ENCODE results near the gene AP4E1. TPM values are rescaled to one million over a fixed set of nuclear protein-coding genes. Genes with fewer than 3 reads are reported as not detected.
"Not testable (repeated sequence)": the region's sequence is repeated elsewhere in the genome, so short reads cannot be mapped to it uniquely, and the experiment has no call there.

Gene AP4E1
- total RNA-seq, 1 donor from 2014 or later = 15.8 TPM

- Mint-ChIP-seq H3K9me3 (no peaks in the 10 kb centered on the region), H3K27ac (no peak overlapping the region), H3K36me3 (ENCODE audit: low read depth) (peaks cover 31% of the 10 kb centered on the region), H3K4me3 (no peak overlapping the region), H3K4me1 (ENCODE audit: low read depth) (no peaks in the 10 kb centered on the region), H3K27me3 (ENCODE audit: insufficient read depth) (no peaks in the 10 kb centered on the region)
- DNase-seq (ENCODE audit: low spot score) = no peak
- intact Hi-C loops (cut with micrococcal nuclease) = no loop called here
Measured at GRCh38 chr15:50930792-50931191, 22.3 kb downstream of the AP4E1 start.

GRCh38 chr15:50933341-50933740, 24.9 kb downstream of the AP4E1 start:
- intact Hi-C loops (cut with micrococcal nuclease) = no loop called here
- Mint-ChIP-seq H3K27me3 (ENCODE audit: insufficient read depth) (no peaks in the 10 kb centered on the region), H3K9me3 (no peaks in the 10 kb centered on the region), H3K4me3 (no peak overlapping the region), H3K4me1 (ENCODE audit: low read depth) (no peaks in the 10 kb centered on the region), H3K27ac (no peak overlapping the region), H3K36me3 (ENCODE audit: low read depth) (peaks cover 24% of the 10 kb centered on the region)
- DNase-seq (ENCODE audit: low spot score) = no peak

- Mint-ChIP-seq H3K4me3 (no peak overlapping the region), H3K36me3 (ENCODE audit: low read depth) (peaks cover 17% of the 10 kb centered on the region), H3K4me1 (ENCODE audit: low read depth) (no peaks in the 10 kb centered on the region), H3K27ac (no peak overlapping the region), H3K9me3 (no peaks in the 10 kb centered on the region), H3K27me3 (ENCODE audit: insufficient read depth) (no peaks in the 10 kb centered on the region)
- intact Hi-C loops (cut with micrococcal nuclease) = no loop called here
- no peak for DNase-seq (ENCODE audit: low spot score)
Measured at GRCh38 chr15:50938525-50938924, 30.0 kb downstream of the AP4E1 start.

GRCh38 chr15:50939911-50940310, 31.4 kb downstream of the AP4E1 start:
- H3K27ac Mint-ChIP-seq = no peak overlapping the region

GRCh38 chr15:50940506-50940905, 32.0 kb downstream of the AP4E1 start:
- Mint-ChIP-seq H3K27me3 (ENCODE audit: insufficient read depth) (no peaks in the 10 kb centered on the region), H3K4me3 (no peak overlapping the region), H3K27ac (no peak overlapping the region), H3K4me1 (ENCODE audit: low read depth) (no peaks in the 10 kb centered on the region), H3K9me3 (no peaks in the 10 kb centered on the region), H3K36me3 (ENCODE audit: low read depth) (peaks cover 21% of the 10 kb centered on the region)
- no peak for DNase-seq (ENCODE audit: low spot score)
- intact Hi-C loops (cut with micrococcal nuclease) = no loop called here

More at GRCh38 chr15:50939911-50940310, 31.4 kb downstream of the AP4E1 start:
- intact Hi-C loops (cut with micrococcal nuclease) = no loop called here
- no peak for DNase-seq (ENCODE audit: low spot score)
- no peaks in the 10 kb centered on the region for H3K27me3 Mint-ChIP-seq (ENCODE audit: insufficient read depth)
- no peaks in the 10 kb centered on the region for H3K9me3 Mint-ChIP-seq
- H3K4me1 Mint-ChIP-seq (ENCODE audit: low read depth) = no peaks in the 10 kb centered on the region
- H3K4me3 Mint-ChIP-seq = no peak overlapping the region
- peaks cover 24% of the 10 kb centered on the region for H3K36me3 Mint-ChIP-seq (ENCODE audit: low read depth)

- Mint-ChIP-seq H3K27me3 (ENCODE audit: insufficient read depth) (no peaks in the 10 kb centered on the region), H3K36me3 (ENCODE audit: low read depth) (peaks cover 17% of the 10 kb centered on the region), H3K27ac (no peak overlapping the region), H3K9me3 (no peaks in the 10 kb centered on the region), H3K4me3 (no peak overlapping the region), H3K4me1 (ENCODE audit: low read depth) (no peaks in the 10 kb centered on the region)
- intact Hi-C loops (cut with micrococcal nuclease) = no loop called here
- DNase-seq (ENCODE audit: low spot score) = no peak
Measured at GRCh38 chr15:50943638-50944037, 35.2 kb downstream of the AP4E1 start.

GRCh38 chr15:50944672-50945071, 36.2 kb downstream of the AP4E1 start:
- Mint-ChIP-seq H3K4me1 (ENCODE audit: low read depth) (no peaks in the 10 kb centered on the region), H3K36me3 (ENCODE audit: low read depth) (peaks cover 17% of the 10 kb centered on the region), H3K27ac (no peak overlapping the region), H3K4me3 (no peak overlapping the region), H3K9me3 (no peaks in the 10 kb centered on the region), H3K27me3 (ENCODE audit: insufficient read depth) (no peaks in the 10 kb centered on the region)
- intact Hi-C loops (cut with micrococcal nuclease) = no loop called here
- no peak for DNase-seq (ENCODE audit: low spot score)

GRCh38 chr15:50945725-50946124, 37.2 kb downstream of the AP4E1 start:
- H3K27me3 Mint-ChIP-seq (ENCODE audit: insufficient read depth) = no peaks in the 10 kb centered on the region
- no peak for DNase-seq (ENCODE audit: low spot score)
- no peak overlapping the region for H3K27ac Mint-ChIP-seq
- H3K36me3 Mint-ChIP-seq (ENCODE audit: low read depth) = peaks cover 22% of the 10 kb centered on the region
- peaks cover 5% of the 10 kb centered on the region for H3K9me3 Mint-ChIP-seq
- H3K4me1 Mint-ChIP-seq (ENCODE audit: low read depth) = no peaks in the 10 kb centered on the region
- H3K4me3 Mint-ChIP-seq = no peak overlapping the region
- intact Hi-C loops (cut with micrococcal nuclease) = no loop called here

GRCh38 chr15:50950745-50951144, 42.3 kb downstream of the AP4E1 start:
- H3K9me3 Mint-ChIP-seq = peaks cover 22% of the 10 kb centered on the region
- H3K4me1 Mint-ChIP-seq (ENCODE audit: low read depth); DNase-seq (ENCODE audit: low spot score); H3K27me3 Mint-ChIP-seq (ENCODE audit: insufficient read depth); intact Hi-C loops (cut with micrococcal nuclease); H3K4me3 Mint-ChIP-seq; H3K27ac Mint-ChIP-seq: not testable (repeated sequence)
- peaks cover 44% of the 10 kb centered on the region for H3K36me3 Mint-ChIP-seq (ENCODE audit: low read depth)

- H3K36me3 Mint-ChIP-seq (ENCODE audit: low read depth) = peaks cover 62% of the 10 kb centered on the region
- peaks cover 25% of the 10 kb centered on the region for H3K9me3 Mint-ChIP-seq
- H3K27me3 Mint-ChIP-seq (ENCODE audit: insufficient read depth) = no peaks in the 10 kb centered on the region
- no peak overlapping the region for H3K4me3 Mint-ChIP-seq
- intact Hi-C loops (cut with micrococcal nuclease) = no loop called here
- H3K27ac Mint-ChIP-seq = no peak overlapping the region
- no peak for DNase-seq (ENCODE audit: low spot score)
- no peaks in the 10 kb centered on the region for H3K4me1 Mint-ChIP-seq (ENCODE audit: low read depth)
Measured at GRCh38 chr15:50953302-50953701, 44.8 kb downstream of the AP4E1 start.

- H3K4me1 Mint-ChIP-seq (ENCODE audit: low read depth); H3K27ac Mint-ChIP-seq; DNase-seq (ENCODE audit: low spot score); H3K4me3 Mint-ChIP-seq; H3K27me3 Mint-ChIP-seq (ENCODE audit: insufficient read depth); intact Hi-C loops (cut with micrococcal nuclease): not testable (repeated sequence)
- H3K36me3 Mint-ChIP-seq (ENCODE audit: low read depth) = peaks cover 76% of the 10 kb centered on the region
- H3K9me3 Mint-ChIP-seq = peaks cover 25% of the 10 kb centered on the region
Measured at GRCh38 chr15:50954837-50955236, 46.4 kb downstream of the AP4E1 start.

GRCh38 chr15:50959717-50960116, 51.2 kb downstream of the AP4E1 start:
- Mint-ChIP-seq H3K27me3 (ENCODE audit: insufficient read depth) (no peaks in the 10 kb centered on the region), H3K36me3 (ENCODE audit: low read depth) (peaks cover 83% of the 10 kb centered on the region), H3K9me3 (peaks cover 52% of the 10 kb centered on the region), H3K4me3 (no peak overlapping the region), H3K4me1 (ENCODE audit: low read depth) (peaks cover 5% of the 10 kb centered on the region), H3K27ac (no peak overlapping the region)
- no peak for DNase-seq (ENCODE audit: low spot score)
- intact Hi-C loops (cut with micrococcal nuclease) = no loop called here

GRCh38 chr15:50964075-50964474, 55.6 kb downstream of the AP4E1 start:
- Mint-ChIP-seq H3K4me3 (no peak overlapping the region), H3K27me3 (ENCODE audit: insufficient read depth) (no peaks in the 10 kb centered on the region), H3K4me1 (ENCODE audit: low read depth) (peaks cover 5% of the 10 kb centered on the region), H3K27ac (no peak overlapping the region), H3K36me3 (ENCODE audit: low read depth) (peaks cover 59% of the 10 kb centered on the region), H3K9me3 (peaks cover 64% of the 10 kb centered on the region)
- intact Hi-C loops (cut with micrococcal nuclease) = no loop called here
- no peak for DNase-seq (ENCODE audit: low spot score)

- no peak overlapping the region for H3K4me3 Mint-ChIP-seq
- intact Hi-C loops (cut with micrococcal nuclease) = no loop called here
- peaks cover 60% of the 10 kb centered on the region for H3K9me3 Mint-ChIP-seq
Measured at GRCh38 chr15:50968353-50968752, 59.9 kb downstream of the AP4E1 start.

More at GRCh38 chr15:50968353-50968752, 59.9 kb downstream of the AP4E1 start:
- peaks cover 7% of the 10 kb centered on the region for H3K4me1 Mint-ChIP-seq (ENCODE audit: low read depth)
- H3K27ac Mint-ChIP-seq = no peak overlapping the region
- no peaks in the 10 kb centered on the region for H3K27me3 Mint-ChIP-seq (ENCODE audit: insufficient read depth)
- DNase-seq (ENCODE audit: low spot score) = no peak
- H3K36me3 Mint-ChIP-seq (ENCODE audit: low read depth) = peaks cover 58% of the 10 kb centered on the region
